ENCODE measurements around the gene TERT.
"Not testable (repeated sequence)": the region's sequence is repeated elsewhere in the genome, so short reads cannot be mapped to it uniquely, and the experiment has no call there.

The TERT gene

GRCh38 chr5:1294206-1294834, 548 bp downstream of the TERT start:
- no peak for DNase-seq (ENCODE audit: low read depth)

GRCh38 chr5:1293416-1294205, 1.3 kb downstream of the TERT start:
- no peak for DNase-seq (ENCODE audit: low read depth)

GRCh38 chr5:1292846-1293415, 1.9 kb downstream of the TERT start:
- DNase-seq (ENCODE audit: low read depth), result no peak

- no peak for DNase-seq (ENCODE audit: low read depth)
Observed at GRCh38 chr5:1292139-1292538, 2.7 kb downstream of the TERT start.

- no peak for DNase-seq (ENCODE audit: low read depth)
Observed at GRCh38 chr5:1291611-1292080, 3.2 kb downstream of the TERT start.

- not testable (repeated sequence) for DNase-seq (ENCODE audit: low read depth)
Observed at GRCh38 chr5:1290956-1291355, 3.9 kb downstream of the TERT start.

- DNase-seq (ENCODE audit: low read depth), result not testable (repeated sequence)
Observed at GRCh38 chr5:1289559-1289958, 5.3 kb downstream of the TERT start.

- DNase-seq (ENCODE audit: low read depth), result no peak
Observed at GRCh38 chr5:1288439-1289335, 6.2 kb downstream of the TERT start.

- DNase-seq (ENCODE audit: low read depth), result no peak
Observed at GRCh38 chr5:1285883-1286291, 9.0 kb downstream of the TERT start.

- no peak for DNase-seq (ENCODE audit: low read depth)
Observed at GRCh38 chr5:1285141-1285540, 9.7 kb downstream of the TERT start.

- DNase-seq (ENCODE audit: low read depth), result not testable (repeated sequence)
Observed at GRCh38 chr5:1284336-1284970, 10.4 kb downstream of the TERT start.

- DNase-seq (ENCODE audit: low read depth), result not testable (repeated sequence)
Observed at GRCh38 chr5:1283729-1284041, 11.2 kb downstream of the TERT start.

GRCh38 chr5:1282993-1283728, 11.7 kb downstream of the TERT start:
- DNase-seq (ENCODE audit: low read depth), result not testable (repeated sequence)

- DNase-seq (ENCODE audit: low read depth), result no peak
Observed at GRCh38 chr5:1282131-1282992, 12.5 kb downstream of the TERT start.

GRCh38 chr5:1281038-1281882, 13.6 kb downstream of the TERT start:
- DNase-seq (ENCODE audit: low read depth), result no peak

- no peak for DNase-seq (ENCODE audit: low read depth)
Observed at GRCh38 chr5:1280177-1281037, 14.5 kb downstream of the TERT start.

GRCh38 chr5:1279443-1280151, 15.3 kb downstream of the TERT start:
- DNase-seq (ENCODE audit: low read depth), result no peak

Data from T follicular helper cell (primary cell).